Nephron progenitor cell (in vitro differentiated cells): ENCODE data around the gene LIPI.

Experiments
- DNase-seq: peaks from one replicate; pipeline ENCODE4 v3.0.0; 2021
- H3K27ac Mint-ChIP-seq: 2 replicates; pipeline ENCODE4 v1.8.0; 2021; ENCODE audit warnings: mild to moderate bottlenecking, moderate library complexity, mixed read lengths
- H3K27me3 Mint-ChIP-seq: 2 replicates; pipeline ENCODE4 v1.8.0; 2021; ENCODE audit warnings: mild to moderate bottlenecking, low read depth, mixed read lengths; ENCODE audit not compliant: poor library complexity
- H3K36me3 Mint-ChIP-seq: 2 replicates; pipeline ENCODE4 v1.8.0; 2021; ENCODE audit warnings: low read depth, mixed read lengths
- H3K4me1 Mint-ChIP-seq: 2 replicates; pipeline ENCODE4 v1.8.0; 2021; ENCODE audit warnings: mixed read lengths
- H3K4me3 Mint-ChIP-seq: 2 replicates; pipeline ENCODE4 v1.8.0; 2021; ENCODE audit warnings: mild to moderate bottlenecking, moderate library complexity, mixed read lengths
- H3K9me3 Mint-ChIP-seq: 2 replicates; pipeline ENCODE4 v1.8.0; 2021; ENCODE audit warnings: mild to moderate bottlenecking, moderate library complexity, mixed read lengths
- CTCF ChIP-seq: fragments of 200-600 bp; sonication (generic); IDR thresholded peaks from 2 replicates; pipeline ENCODE4 v1.5.0; 2021; ENCODE audit warnings: antibody characterized with exemption

Gene LIPI

GRCh38 chr21:14143999-14144398 lies 66.8 kb downstream of the LIPI start:
- TF ChIP-seq CTCF: no peak
- Mint-ChIP-seq H3K36me3 (no peaks in the 10 kb centered on the region), H3K27me3 (no peaks in the 10 kb centered on the region), H3K4me3 (no peak overlapping the region), H3K9me3 (peaks cover 43% of the 10 kb centered on the region), H3K4me1 (no peaks in the 10 kb centered on the region), H3K27ac (no peak overlapping the region)
- DNase-seq: no peak

- peaks cover 30% of the 10 kb centered on the region for H3K36me3 Mint-ChIP-seq
- no peaks in the 10 kb centered on the region for H3K27me3 Mint-ChIP-seq
- no peak overlapping the region for H3K27ac Mint-ChIP-seq
- no peak for DNase-seq
- no peaks in the 10 kb centered on the region for H3K4me1 Mint-ChIP-seq
- peaks cover 66% of the 10 kb centered on the region for H3K9me3 Mint-ChIP-seq
- H3K4me3 Mint-ChIP-seq: no peak overlapping the region
- TF ChIP-seq CTCF: no peak
Observed at GRCh38 chr21:14124266-14124665, 86.5 kb downstream of the LIPI start.

- Mint-ChIP-seq H3K4me1 (no peaks in the 10 kb centered on the region), H3K9me3 (peaks cover 66% of the 10 kb centered on the region), H3K36me3 (peaks cover 30% of the 10 kb centered on the region), H3K27ac (no peak overlapping the region), H3K27me3 (no peaks in the 10 kb centered on the region), H3K4me3 (no peak overlapping the region)
- DNase-seq: no peak
- TF ChIP-seq CTCF: no peak
Observed at GRCh38 chr21:14121719-14122118, 89.0 kb downstream of the LIPI start.

GRCh38 chr21:14120091-14120734 lies 90.5 kb downstream of the LIPI start:
- no peaks in the 10 kb centered on the region for H3K4me1 Mint-ChIP-seq
- H3K36me3 Mint-ChIP-seq: peaks cover 34% of the 10 kb centered on the region
- H3K4me3 Mint-ChIP-seq: no peak overlapping the region
- H3K9me3 Mint-ChIP-seq: peaks cover 76% of the 10 kb centered on the region
- H3K27ac Mint-ChIP-seq: no peak overlapping the region
- DNase-seq: peak; percentile 25
- TF ChIP-seq CTCF: peak; percentile 46
- no peaks in the 10 kb centered on the region for H3K27me3 Mint-ChIP-seq

GRCh38 chr21:14119038-14119437 lies 91.7 kb downstream of the LIPI start:
- DNase-seq: no peak
- H3K4me1 Mint-ChIP-seq: no peaks in the 10 kb centered on the region
- H3K36me3 Mint-ChIP-seq: peaks cover 36% of the 10 kb centered on the region
- no peaks in the 10 kb centered on the region for H3K27me3 Mint-ChIP-seq
- H3K4me3 Mint-ChIP-seq: no peak overlapping the region
- peaks cover 76% of the 10 kb centered on the region for H3K9me3 Mint-ChIP-seq
- no peak overlapping the region for H3K27ac Mint-ChIP-seq
- no peak for TF ChIP-seq CTCF

GRCh38 chr21:14116080-14116481 lies 94.7 kb downstream of the LIPI start:
- Mint-ChIP-seq H3K4me1 (no peaks in the 10 kb centered on the region), H3K27me3 (no peaks in the 10 kb centered on the region), H3K4me3 (no peak overlapping the region), H3K9me3 (peaks cover 65% of the 10 kb centered on the region), H3K27ac (no peak overlapping the region), H3K36me3 (peaks cover 29% of the 10 kb centered on the region)
- no peak for TF ChIP-seq CTCF
- DNase-seq: no peak
